HUES6 (cell line): ENCODE data around the gene LUC7L.

ENCODE experiments used
- H3K27ac ChIP-seq: 2 replicates; pipeline ENCODE4 v1.7.0; 2013; ENCODE audit warnings: low read depth, mild to moderate bottlenecking, low read length, inconsistent platforms
- H3K27me3 ChIP-seq: 2 replicates; pipeline ENCODE4 v1.6.1; 2013; ENCODE audit warnings: low read length; ENCODE audit not compliant: control insufficient read depth, insufficient read depth
- H3K36me3 ChIP-seq: 2 replicates; pipeline ENCODE4 v1.6.1; 2013; ENCODE audit warnings: low read length; ENCODE audit not compliant: control insufficient read depth, insufficient read depth
- H3K4me1 ChIP-seq: 2 replicates; pipeline ENCODE4 v1.6.1; 2013; ENCODE audit warnings: low read length; ENCODE audit not compliant: control insufficient read depth, insufficient read depth
- H3K4me3 ChIP-seq: 2 replicates; pipeline ENCODE4 v1.5.1; 2013; ENCODE audit warnings: low read depth, low read length
- H3K9ac ChIP-seq: one replicate; pipeline ENCODE4 v1.6.1; 2013; ENCODE audit warnings: mild to moderate bottlenecking, low read length
- H3K9me3 ChIP-seq: 2 replicates; pipeline ENCODE4 v1.6.1; 2013; ENCODE audit warnings: low read depth, low read length; ENCODE audit not compliant: control insufficient read depth, insufficient read depth

Gene LUC7L

GRCh38 chr16:144797-145252, 84.4 kb downstream of the LUC7L start:
- peaks cover 10% of the 10 kb centered on the region for H3K27me3 ChIP-seq
- H3K9me3 ChIP-seq = no peaks in the 10 kb centered on the region
- H3K4me3 ChIP-seq = no peak overlapping the region
- H3K9ac ChIP-seq = no peak overlapping the region
- no peaks in the 10 kb centered on the region for H3K4me1 ChIP-seq
- no peaks in the 10 kb centered on the region for H3K36me3 ChIP-seq
- no peak overlapping the region for H3K27ac ChIP-seq

GRCh38 chr16:143456-143855, 85.8 kb downstream of the LUC7L start:
- Histone ChIP-seq H3K9ac (no peak overlapping the region), H3K9me3 (no peaks in the 10 kb centered on the region), H3K4me3 (no peak overlapping the region), H3K27me3 (peaks cover 2% of the 10 kb centered on the region; the same call in 1 of the 2 replicates), H3K4me1 (no peaks in the 10 kb centered on the region), H3K36me3 (no peaks in the 10 kb centered on the region), H3K27ac (no peak overlapping the region)

GRCh38 chr16:143047-143446, 86.2 kb downstream of the LUC7L start:
- Histone ChIP-seq H3K4me3 (no peak overlapping the region), H3K9ac (no peak overlapping the region)

GRCh38 chr16:142405-142967, 86.8 kb downstream of the LUC7L start:
- Histone ChIP-seq H3K9me3 (no peaks in the 10 kb centered on the region), H3K4me1 (no peaks in the 10 kb centered on the region), H3K36me3 (no peaks in the 10 kb centered on the region), H3K27me3 (no peaks in the 10 kb centered on the region), H3K4me3 (no peak overlapping the region), H3K27ac (no peak overlapping the region), H3K9ac (no peak overlapping the region)

More at GRCh38 chr16:143047-143446, 86.2 kb downstream of the LUC7L start:
- Histone ChIP-seq H3K36me3 (no peaks in the 10 kb centered on the region), H3K27ac (no peak overlapping the region), H3K9me3 (no peaks in the 10 kb centered on the region), H3K27me3 (no peaks in the 10 kb centered on the region), H3K4me1 (no peaks in the 10 kb centered on the region)

GRCh38 chr16:140175-140857, 88.9 kb downstream of the LUC7L start:
- no peak overlapping the region for H3K4me3 ChIP-seq
- no peak overlapping the region for H3K9ac ChIP-seq

More at GRCh38 chr16:140175-140857, 88.9 kb downstream of the LUC7L start:
- Histone ChIP-seq H3K27me3 (no peaks in the 10 kb centered on the region), H3K36me3 (no peaks in the 10 kb centered on the region), H3K9me3 (no peaks in the 10 kb centered on the region), H3K4me1 (no peaks in the 10 kb centered on the region), H3K27ac (no peak overlapping the region)
